Measurements from ENCODE around the gene SHH.

SHH gene

DNA sequence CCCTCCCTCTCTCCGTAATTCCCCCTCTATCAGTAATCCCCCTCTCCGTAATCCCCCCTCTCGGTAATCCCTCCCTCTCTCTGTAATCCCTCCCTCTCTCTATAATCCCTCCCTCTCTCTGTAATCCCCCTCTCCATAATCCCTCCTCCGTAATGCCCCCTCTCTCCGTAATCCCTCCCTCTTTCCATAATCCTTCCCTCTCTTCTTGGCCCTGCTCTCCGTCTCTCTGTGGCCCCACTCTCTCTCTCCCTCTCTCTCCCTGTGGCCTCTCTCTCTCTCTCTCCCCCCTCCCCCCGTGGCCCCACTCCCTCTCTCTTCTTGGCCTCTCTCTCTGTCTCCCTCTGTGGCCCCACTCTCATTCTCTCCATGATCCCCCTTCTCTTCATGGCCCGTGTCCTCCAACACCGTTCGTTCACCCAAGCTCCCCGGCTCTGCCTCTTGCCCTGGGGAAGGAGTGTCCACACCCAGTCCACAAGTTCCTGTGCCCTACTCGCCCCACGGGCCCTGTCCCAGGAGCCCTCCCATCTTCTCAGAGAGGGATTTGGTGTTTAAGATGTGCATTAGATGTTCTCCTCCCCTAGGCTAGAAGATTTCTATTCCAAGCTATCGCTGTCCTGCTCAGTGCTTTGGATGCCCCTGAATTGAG lies 19.8 kb downstream of the SHH start:
- TF ChIP-seq, protein P1, sequence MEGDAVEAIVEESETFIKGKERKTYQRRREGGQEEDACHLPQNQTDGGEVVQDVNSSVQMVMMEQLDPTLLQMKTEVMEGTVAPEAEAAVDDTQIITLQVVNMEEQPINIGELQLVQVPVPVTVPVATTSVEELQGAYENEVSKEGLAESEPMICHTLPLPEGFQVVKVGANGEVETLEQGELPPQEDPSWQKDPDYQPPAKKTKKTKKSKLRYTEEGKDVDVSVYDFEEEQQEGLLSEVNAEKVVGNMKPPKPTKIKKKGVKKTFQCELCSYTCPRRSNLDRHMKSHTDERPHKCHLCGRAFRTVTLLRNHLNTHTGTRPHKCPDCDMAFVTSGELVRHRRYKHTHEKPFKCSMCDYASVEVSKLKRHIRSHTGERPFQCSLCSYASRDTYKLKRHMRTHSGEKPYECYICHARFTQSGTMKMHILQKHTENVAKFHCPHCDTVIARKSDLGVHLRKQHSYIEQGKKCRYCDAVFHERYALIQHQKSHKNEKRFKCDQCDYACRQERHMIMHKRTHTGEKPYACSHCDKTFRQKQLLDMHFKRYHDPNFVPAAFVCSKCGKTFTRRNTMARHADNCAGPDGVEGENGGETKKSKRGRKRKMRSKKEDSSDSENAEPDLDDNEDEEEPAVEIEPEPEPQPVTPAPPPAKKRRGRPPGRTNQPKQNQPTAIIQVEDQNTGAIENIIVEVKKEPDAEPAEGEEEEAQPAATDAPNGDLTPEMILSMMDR (IDR thresholded peaks at IDR 0.05; ENCODE audit: insufficient read depth, low read length, poor library complexity, severe bottlenecking) = no peak
- TF ChIP-seq EZH2phosphoT487 (conservative IDR thresholded peaks at IDR 0.05; ENCODE audit: low read length) = no peak
- Histone ChIP-seq H3K27ac (ENCODE audit: low read depth, low read length) (no peak overlapping the region), H3F3A (ENCODE audit: insufficient read depth) (no peaks in the 10 kb centered on the region), H3K9ac (ENCODE audit: low read length) (no peak overlapping the region), H2AFZ (ENCODE audit: low read depth, low read length, severe bottlenecking) (no peak overlapping the region), H3K79me2 (ENCODE audit: insufficient read depth, low read length) (no peaks in the 10 kb centered on the region), H3K9me2 (replicated peaks; ENCODE audit: insufficient read depth, low read length) (no peaks in the 10 kb centered on the region), H3K9me3 (ENCODE audit: insufficient read depth, low read length) (no peaks in the 10 kb centered on the region), H3K36me3 (ENCODE audit: low read length) (no peaks in the 10 kb centered on the region), H4K20me1 (ENCODE audit: low read depth, low read length) (no peaks in the 10 kb centered on the region), H3K4me3 (ENCODE audit: insufficient read depth, low read length, poor library complexity, severe bottlenecking) (no peak overlapping the region), H3K27me3 (ENCODE audit: low read length) (no peaks in the 10 kb centered on the region), H3K4me2 (ENCODE audit: low read depth, low read length, poor library complexity, severe bottlenecking) (no peak overlapping the region)

DNA sequence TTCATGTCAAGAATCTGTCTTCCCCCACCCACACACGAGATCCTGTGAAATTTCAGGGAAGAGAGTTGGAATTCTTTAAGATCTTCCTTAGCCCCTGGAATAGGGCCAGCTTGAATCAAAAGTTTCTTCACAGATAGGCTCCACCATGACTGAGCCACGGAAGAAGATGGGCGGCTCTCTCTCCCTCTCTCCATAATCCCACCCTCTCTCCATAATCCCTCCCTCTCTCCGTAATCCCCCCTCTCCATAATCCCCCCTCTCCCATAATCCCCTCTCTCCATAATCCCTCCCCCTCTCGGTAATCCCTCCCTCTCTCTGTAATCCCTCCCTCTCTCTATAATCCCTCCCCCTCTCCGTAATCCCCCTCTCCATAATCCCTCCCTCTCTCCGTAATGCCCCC lies 20.4 kb downstream of the SHH start:
- no peak overlapping the region for H3K27ac ChIP-seq (ENCODE audit: low read depth, low read length)
- H4K20me1 ChIP-seq (ENCODE audit: low read depth, low read length) = no peaks in the 10 kb centered on the region
- H3K79me2 ChIP-seq (ENCODE audit: insufficient read depth, low read length) = no peaks in the 10 kb centered on the region
- no peak overlapping the region for H3K9ac ChIP-seq (ENCODE audit: low read length)
- TF ChIP-seq EZH2phosphoT487 (conservative IDR thresholded peaks at IDR 0.05; ENCODE audit: low read length) = no peak
- TF ChIP-seq, protein P1 (IDR thresholded peaks at IDR 0.05; ENCODE audit: insufficient read depth, low read length, poor library complexity, severe bottlenecking) = no peak
- H3K9me3 ChIP-seq (ENCODE audit: insufficient read depth, low read length) = no peaks in the 10 kb centered on the region
- no peak overlapping the region for H3K4me3 ChIP-seq (ENCODE audit: insufficient read depth, low read length, poor library complexity, severe bottlenecking)
- H3K9me2 ChIP-seq (replicated peaks; ENCODE audit: insufficient read depth, low read length) = no peaks in the 10 kb centered on the region
- H3K36me3 ChIP-seq (ENCODE audit: low read length) = no peaks in the 10 kb centered on the region
- H2AFZ ChIP-seq (ENCODE audit: low read depth, low read length, severe bottlenecking) = no peak overlapping the region
- no peak overlapping the region for H3K4me2 ChIP-seq (ENCODE audit: low read depth, low read length, poor library complexity, severe bottlenecking)
- H3K27me3 ChIP-seq (ENCODE audit: low read length) = no peaks in the 10 kb centered on the region
- no peaks in the 10 kb centered on the region for H3F3A ChIP-seq (ENCODE audit: insufficient read depth)

DNA sequence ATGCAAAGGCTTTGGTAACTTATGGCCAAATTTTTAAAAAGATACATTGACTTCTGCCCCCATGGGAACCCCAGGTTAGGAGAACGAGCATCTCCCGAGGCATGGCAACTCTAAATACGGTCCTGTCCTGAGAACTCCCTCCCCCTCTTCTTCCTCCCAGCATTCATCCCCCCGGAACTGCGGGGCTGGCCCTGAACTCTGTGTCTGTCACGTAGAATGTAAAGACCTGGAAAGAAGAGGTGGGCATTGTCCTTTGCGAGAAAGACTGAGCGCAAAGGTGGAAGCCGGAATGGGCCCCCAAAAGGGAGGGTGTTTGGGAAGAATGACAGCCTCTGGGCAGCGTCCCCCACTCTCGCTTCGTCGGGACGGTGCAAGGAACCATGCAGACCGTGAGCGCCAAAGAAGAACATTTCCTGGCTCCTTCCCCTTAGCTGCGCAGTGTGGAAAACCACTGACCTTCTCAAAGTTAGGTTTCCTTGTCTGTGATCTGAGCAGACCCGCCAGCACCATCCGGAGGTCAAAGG lies 21.0 kb downstream of the SHH start:
- no peak for TF ChIP-seq EZH2phosphoT487 (conservative IDR thresholded peaks at IDR 0.05; ENCODE audit: low read length)
- no peaks in the 10 kb centered on the region for H3K27me3 ChIP-seq (ENCODE audit: low read length)
- no peak overlapping the region for H3K4me2 ChIP-seq (ENCODE audit: low read depth, low read length, poor library complexity, severe bottlenecking)

DNA sequence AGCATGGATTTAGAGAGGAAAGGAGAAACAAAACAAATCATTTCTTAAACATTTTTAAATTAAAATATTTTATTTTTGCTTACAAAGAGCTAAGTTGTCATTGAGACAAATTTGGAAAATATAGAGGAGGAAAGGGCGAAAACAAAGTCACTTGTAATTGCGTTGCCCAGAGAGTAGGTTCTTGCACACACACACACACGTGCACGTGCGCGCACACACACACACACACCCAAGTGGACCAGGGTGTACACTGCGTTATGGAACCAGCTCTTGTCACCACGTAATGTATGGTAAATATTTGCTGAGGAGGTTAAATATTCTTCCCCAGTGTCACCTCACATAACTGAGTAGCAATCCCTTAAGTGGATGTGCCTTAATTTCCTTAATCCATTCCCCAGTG lies 21.6 kb downstream of the SHH start:
- H3K9me2 ChIP-seq (replicated peaks; ENCODE audit: insufficient read depth, low read length) = no peaks in the 10 kb centered on the region
- TF ChIP-seq, protein P1 (IDR thresholded peaks at IDR 0.05; ENCODE audit: insufficient read depth, low read length, poor library complexity, severe bottlenecking) = no peak
- TF ChIP-seq EZH2phosphoT487 (conservative IDR thresholded peaks at IDR 0.05; ENCODE audit: low read length) = no peak
- H4K20me1 ChIP-seq (ENCODE audit: low read depth, low read length) = no peaks in the 10 kb centered on the region

More for the DNA sequence above, 21.0 kb downstream of the SHH start:
- Histone ChIP-seq H3K27ac (ENCODE audit: low read depth, low read length) (no peak overlapping the region), H4K20me1 (ENCODE audit: low read depth, low read length) (no peaks in the 10 kb centered on the region), H3K9me3 (ENCODE audit: insufficient read depth, low read length) (no peaks in the 10 kb centered on the region), H3K9ac (ENCODE audit: low read length) (no peak overlapping the region), H3F3A (ENCODE audit: insufficient read depth) (no peaks in the 10 kb centered on the region), H2AFZ (ENCODE audit: low read depth, low read length, severe bottlenecking) (no peak overlapping the region), H3K9me2 (replicated peaks; ENCODE audit: insufficient read depth, low read length) (no peaks in the 10 kb centered on the region), H3K79me2 (ENCODE audit: insufficient read depth, low read length) (no peaks in the 10 kb centered on the region), H3K36me3 (ENCODE audit: low read length) (no peaks in the 10 kb centered on the region), H3K4me3 (ENCODE audit: insufficient read depth, low read length, poor library complexity, severe bottlenecking) (no peak overlapping the region)

More for the DNA sequence above, 21.6 kb downstream of the SHH start:
- Histone ChIP-seq H3K27ac (ENCODE audit: low read depth, low read length) (no peak overlapping the region), H3K27me3 (ENCODE audit: low read length) (no peaks in the 10 kb centered on the region), H3K79me2 (ENCODE audit: insufficient read depth, low read length) (no peaks in the 10 kb centered on the region), H2AFZ (ENCODE audit: low read depth, low read length, severe bottlenecking) (no peak overlapping the region), H3K9me3 (ENCODE audit: insufficient read depth, low read length) (no peaks in the 10 kb centered on the region), H3F3A (ENCODE audit: insufficient read depth) (no peaks in the 10 kb centered on the region), H3K9ac (ENCODE audit: low read length) (no peak overlapping the region), H3K4me3 (ENCODE audit: insufficient read depth, low read length, poor library complexity, severe bottlenecking) (no peak overlapping the region), H3K36me3 (ENCODE audit: low read length) (no peaks in the 10 kb centered on the region), H3K4me2 (ENCODE audit: low read depth, low read length, poor library complexity, severe bottlenecking) (no peak overlapping the region)
